Measurements from ENCODE around the gene LGALS9. TPM values are rescaled to one million over a fixed set of nuclear protein-coding genes. Genes with fewer than 3 reads are reported as not detected.
"Not testable (repeated sequence)": the region's sequence is repeated elsewhere in the genome, so short reads cannot be mapped to it uniquely, and the experiment has no call there.

LGALS9 gene
- polyA plus RNA-seq, 1 donor from 2014 or later: not detected

GRCh38 chr17:27627514-27627913, 3.5 kb upstream of the LGALS9 start:
- Histone ChIP-seq H3K36me3 (ENCODE audit: insufficient read depth, low read length) (no peaks in the 10 kb centered on the region), H2AFZ (ENCODE audit: low read depth, low read length) (no peak overlapping the region), H3F3A (ENCODE audit: insufficient read depth, low read length, poor library complexity, severe bottlenecking) (no peaks in the 10 kb centered on the region)

GRCh38 chr17:27628376-27628775, 2.6 kb upstream of the LGALS9 start:
- Histone ChIP-seq H3F3A (ENCODE audit: insufficient read depth, low read length, poor library complexity, severe bottlenecking) (no peaks in the 10 kb centered on the region), H3K27ac (ENCODE audit: low read length) (no peak overlapping the region), H4K20me1 (ENCODE audit: insufficient read depth) (no peaks in the 10 kb centered on the region), H2AFZ (ENCODE audit: low read depth, low read length) (no peak overlapping the region), H3K27me3 (ENCODE audit: insufficient read depth, low read depth, low read length) (no peaks in the 10 kb centered on the region), H3K9me2 (ENCODE audit: insufficient read depth, low read length) (no peaks in the 10 kb centered on the region), H3K79me2 (replicated peaks; ENCODE audit: insufficient read depth, low read length) (no peaks in the 10 kb centered on the region), H3K4me3 (ENCODE audit: low read length) (no peak overlapping the region), H3K9me3 (ENCODE audit: low read length) (no peaks in the 10 kb centered on the region), H3K9ac (ENCODE audit: low read length) (no peak overlapping the region), H3K36me3 (ENCODE audit: insufficient read depth, low read length) (no peaks in the 10 kb centered on the region), H3K4me2 (ENCODE audit: low read length) (no peak overlapping the region)
- TF ChIP-seq MXI1 (conservative IDR thresholded peaks at IDR 0.05; ENCODE audit: poor library complexity, severe bottlenecking) (no peak), CTCF (IDR thresholded peaks at IDR 0.05; ENCODE audit: poor library complexity, severe bottlenecking) (no peak), EP300 (conservative IDR thresholded peaks at IDR 0.05; ENCODE audit: poor library complexity, severe bottlenecking) (no peak), EZH2 (IDR thresholded peaks at IDR 0.05; ENCODE audit: borderline replicate concordance, insufficient read depth, low read length, poor library complexity, severe bottlenecking) (no peak), POLR2AphosphoS5 (IDR thresholded peaks at IDR 0.05) (no peak), TAF1 (IDR thresholded peaks at IDR 0.05; ENCODE audit: low read depth) (no peak), RAD21 (conservative IDR thresholded peaks at IDR 0.05) (no peak), SMC3 (conservative IDR thresholded peaks at IDR 0.05; ENCODE audit: poor library complexity) (no peak)
- TF ChIP-seq, protein P1, sequence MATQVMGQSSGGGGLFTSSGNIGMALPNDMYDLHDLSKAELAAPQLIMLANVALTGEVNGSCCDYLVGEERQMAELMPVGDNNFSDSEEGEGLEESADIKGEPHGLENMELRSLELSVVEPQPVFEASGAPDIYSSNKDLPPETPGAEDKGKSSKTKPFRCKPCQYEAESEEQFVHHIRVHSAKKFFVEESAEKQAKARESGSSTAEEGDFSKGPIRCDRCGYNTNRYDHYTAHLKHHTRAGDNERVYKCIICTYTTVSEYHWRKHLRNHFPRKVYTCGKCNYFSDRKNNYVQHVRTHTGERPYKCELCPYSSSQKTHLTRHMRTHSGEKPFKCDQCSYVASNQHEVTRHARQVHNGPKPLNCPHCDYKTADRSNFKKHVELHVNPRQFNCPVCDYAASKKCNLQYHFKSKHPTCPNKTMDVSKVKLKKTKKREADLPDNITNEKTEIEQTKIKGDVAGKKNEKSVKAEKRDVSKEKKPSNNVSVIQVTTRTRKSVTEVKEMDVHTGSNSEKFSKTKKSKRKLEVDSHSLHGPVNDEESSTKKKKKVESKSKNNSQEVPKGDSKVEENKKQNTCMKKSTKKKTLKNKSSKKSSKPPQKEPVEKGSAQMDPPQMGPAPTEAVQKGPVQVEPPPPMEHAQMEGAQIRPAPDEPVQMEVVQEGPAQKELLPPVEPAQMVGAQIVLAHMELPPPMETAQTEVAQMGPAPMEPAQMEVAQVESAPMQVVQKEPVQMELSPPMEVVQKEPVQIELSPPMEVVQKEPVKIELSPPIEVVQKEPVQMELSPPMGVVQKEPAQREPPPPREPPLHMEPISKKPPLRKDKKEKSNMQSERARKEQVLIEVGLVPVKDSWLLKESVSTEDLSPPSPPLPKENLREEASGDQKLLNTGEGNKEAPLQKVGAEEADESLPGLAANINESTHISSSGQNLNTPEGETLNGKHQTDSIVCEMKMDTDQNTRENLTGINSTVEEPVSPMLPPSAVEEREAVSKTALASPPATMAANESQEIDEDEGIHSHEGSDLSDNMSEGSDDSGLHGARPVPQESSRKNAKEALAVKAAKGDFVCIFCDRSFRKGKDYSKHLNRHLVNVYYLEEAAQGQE (IDR thresholded peaks at IDR 0.05; ENCODE audit: borderline replicate concordance): no peak

More at GRCh38 chr17:27627514-27627913, 3.5 kb upstream of the LGALS9 start:
- Histone ChIP-seq H3K27ac (ENCODE audit: low read length) (no peak overlapping the region), H3K79me2 (replicated peaks; ENCODE audit: insufficient read depth, low read length) (no peaks in the 10 kb centered on the region), H3K9me2 (ENCODE audit: insufficient read depth, low read length) (no peaks in the 10 kb centered on the region), H3K4me3 (ENCODE audit: low read length) (no peak overlapping the region), H3K9me3 (ENCODE audit: low read length) (no peaks in the 10 kb centered on the region), H3K9ac (ENCODE audit: low read length) (no peak overlapping the region), H3K27me3 (ENCODE audit: insufficient read depth, low read depth, low read length) (no peaks in the 10 kb centered on the region), H3K4me2 (ENCODE audit: low read length) (no peak overlapping the region), H4K20me1 (ENCODE audit: insufficient read depth) (no peaks in the 10 kb centered on the region)
- TF ChIP-seq POLR2AphosphoS5 (IDR thresholded peaks at IDR 0.05) (no peak), TAF1 (IDR thresholded peaks at IDR 0.05; ENCODE audit: low read depth) (no peak), EZH2 (IDR thresholded peaks at IDR 0.05; ENCODE audit: borderline replicate concordance, insufficient read depth, low read length, poor library complexity, severe bottlenecking) (no peak), CTCF (IDR thresholded peaks at IDR 0.05; ENCODE audit: poor library complexity, severe bottlenecking) (no peak), MXI1 (conservative IDR thresholded peaks at IDR 0.05; ENCODE audit: poor library complexity, severe bottlenecking) (no peak), EP300 (conservative IDR thresholded peaks at IDR 0.05; ENCODE audit: poor library complexity, severe bottlenecking) (no peak), RAD21 (conservative IDR thresholded peaks at IDR 0.05) (no peak), SMC3 (conservative IDR thresholded peaks at IDR 0.05; ENCODE audit: poor library complexity) (no peak)
- TF ChIP-seq, protein P1 (IDR thresholded peaks at IDR 0.05; ENCODE audit: borderline replicate concordance): no peak

DNA sequence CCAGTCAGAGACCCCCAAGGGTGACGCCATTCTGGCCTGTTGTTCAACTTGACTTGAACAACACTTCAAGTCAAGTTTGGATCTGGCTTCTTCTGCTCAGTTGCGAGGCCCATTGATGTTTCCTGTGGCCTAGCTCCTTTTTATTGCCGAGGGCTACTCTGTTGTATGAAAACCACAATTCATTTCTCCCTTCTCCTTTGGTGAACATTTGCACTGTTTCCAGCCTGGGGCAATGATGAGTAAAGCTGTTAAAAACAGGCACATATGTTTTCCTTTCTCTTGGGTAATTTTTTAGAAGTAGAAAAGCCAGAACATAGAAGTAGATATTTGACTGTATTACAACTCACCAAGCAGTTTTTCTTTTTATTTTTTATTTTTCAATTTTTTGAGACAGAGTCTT, 1.7 kb upstream of the LGALS9 start:
- not testable (repeated sequence) for H3K27ac ChIP-seq (ENCODE audit: low read length); H3K27me3 ChIP-seq (ENCODE audit: insufficient read depth, low read depth, low read length); H4K20me1 ChIP-seq (ENCODE audit: insufficient read depth); H3K79me2 ChIP-seq (replicated peaks; ENCODE audit: insufficient read depth, low read length); H3K9me2 ChIP-seq (ENCODE audit: insufficient read depth, low read length); H3K36me3 ChIP-seq (ENCODE audit: insufficient read depth, low read length); H3K9ac ChIP-seq (ENCODE audit: low read length); H3K4me3 ChIP-seq (ENCODE audit: low read length); H3K4me2 ChIP-seq (ENCODE audit: low read length); H2AFZ ChIP-seq (ENCODE audit: low read depth, low read length); H3K9me3 ChIP-seq (ENCODE audit: low read length); H3F3A ChIP-seq (ENCODE audit: insufficient read depth, low read length, poor library complexity, severe bottlenecking)

Measured in neural cell (in vitro differentiated cells).